Measurements from ENCODE around the gene ATG16L1.

- no peak for TF ChIP-seq CTCF (IDR thresholded peaks at IDR 0.05)
- TF ChIP-seq POLR2A (IDR thresholded peaks at IDR 0.05): no peak
Measured at GRCh38 chr2:233325814-233326213, 74.3 kb downstream of the ATG16L1 start.

All from esophagus squamous epithelium (tissue), 4 donors.